Measurements from ENCODE around the gene ATP11A.

The ATP11A gene

GRCh38 chr13:112768795-112769481 is 79.1 kb downstream of the ATP11A start:
- Histone ChIP-seq H3K9me3 (ENCODE audit: control insufficient read depth, low read length) (no peaks in the 10 kb centered on the region), H3K27me3 (ENCODE audit: control insufficient read depth, insufficient read depth, low read length, poor library complexity, severe bottlenecking) (no peaks in the 10 kb centered on the region), H3K36me3 (ENCODE audit: control insufficient read depth, insufficient read depth, low read length) (no peaks in the 10 kb centered on the region), H3K4me3 (ENCODE audit: insufficient read depth, low read depth, low read length) (no peak overlapping the region), H3K4me1 (ENCODE audit: control insufficient read depth, insufficient read depth, low read length) (peaks cover 17% of the 10 kb centered on the region), H3K27ac (ENCODE audit: insufficient read depth, low read depth, low read length, poor library complexity, severe bottlenecking) (no peak overlapping the region)
- WGBS, 2 experiments = 88 to 89% methylated on average over 25 of the region's 25 CpGs

GRCh38 chr13:112769615-112770014 is 79.8 kb downstream of the ATP11A start:
- 85 to 86% methylated on average over 18 of the region's 18 CpGs for WGBS, 2 experiments
- no peaks in the 10 kb centered on the region for H3K27me3 ChIP-seq (ENCODE audit: control insufficient read depth, insufficient read depth, low read length, poor library complexity, severe bottlenecking)

GRCh38 chr13:112770504-112770903 is 80.7 kb downstream of the ATP11A start:
- 91 to 92% methylated on average over 26 of the region's 26 CpGs for WGBS, 2 experiments

More at GRCh38 chr13:112769615-112770014, 79.8 kb downstream of the ATP11A start:
- no peak overlapping the region for H3K4me3 ChIP-seq (ENCODE audit: insufficient read depth, low read depth, low read length)
- no peaks in the 10 kb centered on the region for H3K9me3 ChIP-seq (ENCODE audit: control insufficient read depth, low read length)
- H3K27ac ChIP-seq (ENCODE audit: insufficient read depth, low read depth, low read length, poor library complexity, severe bottlenecking) = no peak overlapping the region
- no peaks in the 10 kb centered on the region for H3K36me3 ChIP-seq (ENCODE audit: control insufficient read depth, insufficient read depth, low read length)
- H3K4me1 ChIP-seq (ENCODE audit: control insufficient read depth, insufficient read depth, low read length) = peaks cover 17% of the 10 kb centered on the region

GRCh38 chr13:112771139-112771876 is 81.5 kb downstream of the ATP11A start:
- Histone ChIP-seq H3K4me3 (ENCODE audit: insufficient read depth, low read depth, low read length) (no peak overlapping the region), H3K27me3 (ENCODE audit: control insufficient read depth, insufficient read depth, low read length, poor library complexity, severe bottlenecking) (no peaks in the 10 kb centered on the region), H3K36me3 (ENCODE audit: control insufficient read depth, insufficient read depth, low read length) (no peaks in the 10 kb centered on the region), H3K9me3 (ENCODE audit: control insufficient read depth, low read length) (no peaks in the 10 kb centered on the region), H3K4me1 (ENCODE audit: control insufficient read depth, insufficient read depth, low read length) (peaks cover 13% of the 10 kb centered on the region), H3K27ac (ENCODE audit: insufficient read depth, low read depth, low read length, poor library complexity, severe bottlenecking) (no peak overlapping the region)
- WGBS, 2 experiments = 90 to 91% methylated on average over 17 to 18 of the region's 20 CpGs

More at GRCh38 chr13:112770504-112770903, 80.7 kb downstream of the ATP11A start:
- Histone ChIP-seq H3K27me3 (ENCODE audit: control insufficient read depth, insufficient read depth, low read length, poor library complexity, severe bottlenecking) (no peaks in the 10 kb centered on the region), H3K27ac (ENCODE audit: insufficient read depth, low read depth, low read length, poor library complexity, severe bottlenecking) (no peak overlapping the region), H3K4me1 (ENCODE audit: control insufficient read depth, insufficient read depth, low read length) (peaks cover 13% of the 10 kb centered on the region), H3K9me3 (ENCODE audit: control insufficient read depth, low read length) (no peaks in the 10 kb centered on the region), H3K36me3 (ENCODE audit: control insufficient read depth, insufficient read depth, low read length) (no peaks in the 10 kb centered on the region), H3K4me3 (ENCODE audit: insufficient read depth, low read depth, low read length) (no peak overlapping the region)

GRCh38 chr13:112771877-112772538 is 82.2 kb downstream of the ATP11A start:
- Histone ChIP-seq H3K4me3 (ENCODE audit: insufficient read depth, low read depth, low read length) (no peak overlapping the region), H3K27me3 (ENCODE audit: control insufficient read depth, insufficient read depth, low read length, poor library complexity, severe bottlenecking) (no peaks in the 10 kb centered on the region), H3K9me3 (ENCODE audit: control insufficient read depth, low read length) (no peaks in the 10 kb centered on the region), H3K4me1 (ENCODE audit: control insufficient read depth, insufficient read depth, low read length) (peaks cover 13% of the 10 kb centered on the region), H3K27ac (ENCODE audit: insufficient read depth, low read depth, low read length, poor library complexity, severe bottlenecking) (no peak overlapping the region), H3K36me3 (ENCODE audit: control insufficient read depth, insufficient read depth, low read length) (no peaks in the 10 kb centered on the region)
- 94 to 95% methylated on average over 15 of the region's 18 CpGs for WGBS, 2 experiments

GRCh38 chr13:112772539-112772909 is 82.7 kb downstream of the ATP11A start:
- 87 to 89% methylated on average over 9 to 10 of the region's 10 CpGs for whole genome bisulfite sequencing, 2 experiments
- Histone ChIP-seq H3K9me3 (ENCODE audit: control insufficient read depth, low read length) (no peaks in the 10 kb centered on the region), H3K4me1 (ENCODE audit: control insufficient read depth, insufficient read depth, low read length) (peaks cover 13% of the 10 kb centered on the region), H3K4me3 (ENCODE audit: insufficient read depth, low read depth, low read length) (no peak overlapping the region), H3K27me3 (ENCODE audit: control insufficient read depth, insufficient read depth, low read length, poor library complexity, severe bottlenecking) (no peaks in the 10 kb centered on the region), H3K36me3 (ENCODE audit: control insufficient read depth, insufficient read depth, low read length) (no peaks in the 10 kb centered on the region), H3K27ac (ENCODE audit: insufficient read depth, low read depth, low read length, poor library complexity, severe bottlenecking) (no peak overlapping the region)

- Histone ChIP-seq H3K4me1 (ENCODE audit: control insufficient read depth, insufficient read depth, low read length) (peaks cover 13% of the 10 kb centered on the region), H3K27me3 (ENCODE audit: control insufficient read depth, insufficient read depth, low read length, poor library complexity, severe bottlenecking) (no peaks in the 10 kb centered on the region), H3K9me3 (ENCODE audit: control insufficient read depth, low read length) (no peaks in the 10 kb centered on the region), H3K27ac (ENCODE audit: insufficient read depth, low read depth, low read length, poor library complexity, severe bottlenecking) (no peak overlapping the region), H3K36me3 (ENCODE audit: control insufficient read depth, insufficient read depth, low read length) (no peaks in the 10 kb centered on the region), H3K4me3 (ENCODE audit: insufficient read depth, low read depth, low read length) (no peak overlapping the region)
- 87 to 90% methylated on average over 8 of the region's 8 CpGs for WGBS, 2 experiments
Measured at GRCh38 chr13:112772929-112773328, 83.1 kb downstream of the ATP11A start.

GRCh38 chr13:112773601-112774447 is 84.0 kb downstream of the ATP11A start:
- Histone ChIP-seq H3K9me3 (ENCODE audit: control insufficient read depth, low read length) (no peaks in the 10 kb centered on the region), H3K4me3 (ENCODE audit: insufficient read depth, low read depth, low read length) (no peak overlapping the region), H3K4me1 (ENCODE audit: control insufficient read depth, insufficient read depth, low read length) (peaks cover 13% of the 10 kb centered on the region), H3K36me3 (ENCODE audit: control insufficient read depth, insufficient read depth, low read length) (no peaks in the 10 kb centered on the region), H3K27me3 (ENCODE audit: control insufficient read depth, insufficient read depth, low read length, poor library complexity, severe bottlenecking) (no peaks in the 10 kb centered on the region), H3K27ac (ENCODE audit: insufficient read depth, low read depth, low read length, poor library complexity, severe bottlenecking) (no peak overlapping the region)
- 89 to 93% methylated on average over 25 of the region's 25 CpGs for WGBS, 2 experiments

- peaks cover 7% of the 10 kb centered on the region for H3K4me1 ChIP-seq (ENCODE audit: control insufficient read depth, insufficient read depth, low read length)
- H3K27me3 ChIP-seq (ENCODE audit: control insufficient read depth, insufficient read depth, low read length, poor library complexity, severe bottlenecking) = no peaks in the 10 kb centered on the region
- 95% methylated on average over 7 of the region's 7 CpGs for WGBS, 2 experiments
- H3K9me3 ChIP-seq (ENCODE audit: control insufficient read depth, low read length) = no peaks in the 10 kb centered on the region
- no peaks in the 10 kb centered on the region for H3K36me3 ChIP-seq (ENCODE audit: control insufficient read depth, insufficient read depth, low read length)
- H3K4me3 ChIP-seq (ENCODE audit: insufficient read depth, low read depth, low read length) = no peak overlapping the region
- H3K27ac ChIP-seq (ENCODE audit: insufficient read depth, low read depth, low read length, poor library complexity, severe bottlenecking) = no peak overlapping the region
Measured at GRCh38 chr13:112774448-112774792, 84.6 kb downstream of the ATP11A start.
